ENCODE results near the gene ZCWPW2. TPM values are rescaled to one million over a fixed set of nuclear protein-coding genes. Genes with fewer than 3 reads are reported as not detected.

ZCWPW2 gene
- total and polyA plus RNA-seq, 2 of the 4 experiments (the other 2 are of a cell fraction), result 0.18 to 0.24 TPM

DNA sequence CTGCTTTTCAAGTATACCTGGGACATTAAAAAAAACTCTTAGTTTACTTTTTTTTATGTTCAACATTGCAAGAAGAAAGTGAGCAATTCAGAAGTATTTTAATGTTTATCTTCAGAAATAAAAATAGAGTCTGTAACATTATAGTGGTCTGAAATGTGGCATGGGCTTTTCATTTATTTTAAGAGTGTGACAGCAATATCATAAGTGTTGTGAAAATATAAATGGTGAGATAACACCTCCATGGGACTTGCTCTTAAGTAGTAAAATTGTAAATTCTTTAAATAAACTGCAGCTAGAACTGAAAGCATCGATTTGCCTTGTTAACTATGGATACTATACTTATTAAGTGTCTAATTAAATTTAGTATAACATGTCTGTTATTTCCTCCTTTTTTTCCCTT, 48.8 kb upstream of the ZCWPW2 start:
- Histone ChIP-seq H3K9me3 (ENCODE audit: control insufficient read depth, insufficient read depth, low read length) (no peaks in the 10 kb centered on the region), H3K9ac (ENCODE audit: low read depth, low read length) (no peak overlapping the region), H3K27me3 (ENCODE audit: control insufficient read depth, insufficient read depth, low read length) (no peaks in the 10 kb centered on the region), H4K91ac (ENCODE audit: insufficient read depth, low read depth, low read length) (no peak overlapping the region), H3K9me1 (ENCODE audit: insufficient read depth, low read length) (no peaks in the 10 kb centered on the region), H3K79me1 (ENCODE audit: low read depth in 1 of 2, low read length in 2 of 2) (no peaks in the 10 kb centered on the region), H3K27ac (ENCODE audit: insufficient read depth, low read length) (no peak overlapping the region), H2BK15ac (ENCODE audit: low read depth, low read length) (no peak overlapping the region), H3K14ac (replicated peaks; ENCODE audit: low read depth, low read length) (no peak overlapping the region), H4K20me1 (ENCODE audit: insufficient read depth, low read length) (no peaks in the 10 kb centered on the region), H2BK20ac (ENCODE audit: low read depth, low read length) (no peak overlapping the region), H2BK120ac (ENCODE audit: low read depth, low read length) (no peak overlapping the region), H2AK5ac (ENCODE audit: low read depth, low read length) (no peak overlapping the region), H4K5ac (ENCODE audit: low read depth, low read length) (no peak overlapping the region), H2AFZ (replicated peaks; ENCODE audit: low read length, poor library complexity) (no peak overlapping the region), H3K4me3 (ENCODE audit: insufficient read depth, low read depth, low read length) (no peak overlapping the region), H3K23ac (ENCODE audit: low read depth, low read length) (no peak overlapping the region), H3K4me2 (ENCODE audit: low read depth, low read length) (no peak overlapping the region), H3K36me3 (ENCODE audit: control insufficient read depth, insufficient read depth, low read length) (no peaks in the 10 kb centered on the region), H3K56ac (ENCODE audit: extremely low read depth, insufficient read depth, low read length) (no peak overlapping the region), H3K4me1 (ENCODE audit: control insufficient read depth, insufficient read depth, low read length) (no peaks in the 10 kb centered on the region), H2AK9ac (replicated peaks; ENCODE audit: low read depth, low read length, poor library complexity) (no peak overlapping the region), H3K4ac (ENCODE audit: low read depth, low read length) (no peak overlapping the region), H2BK5ac (ENCODE audit: low read depth, low read length, poor library complexity, severe bottlenecking) (no peak overlapping the region), H3K18ac (ENCODE audit: low read depth, low read length) (no peak overlapping the region), H4K8ac (ENCODE audit: low read depth in 2 of 2, low read length in 2 of 2) (no peak overlapping the region)
- intact Hi-C loops (cut with micrococcal nuclease), result no loop called here
- ATAC-seq (ENCODE audit: low read depth), result no peak
- BruUV-seq (replicated peaks), result no TSS peak
- WGBS, 2 experiments (ENCODE audit: extremely low coverage in 2 of 2, insufficient read length in 1 of 2), result no CpG with 5 or more reads among the region's 1 CpG
- in situ Hi-C loops (cut with MboI; ENCODE audit: low sequenced_read_pairs), result no loop called here
- TF ChIP-seq CEBPB (IDR thresholded peaks at IDR 0.05; ENCODE audit: low read depth, low read length) (no peak), RCOR1 (IDR thresholded peaks at IDR 0.05; ENCODE audit: insufficient replicate concordance, low read length) (no peak), CHD1 (IDR thresholded peaks at IDR 0.05; ENCODE audit: low read depth, low read length) (no peak), RFX5 (IDR thresholded peaks at IDR 0.05; ENCODE audit: low read depth, low read length) (no peak), RAD21 (IDR thresholded peaks at IDR 0.05; ENCODE audit: low read length) (no peak), SMC3 (IDR thresholded peaks at IDR 0.05; ENCODE audit: low read depth, low read length) (no peak)
- TF ChIP-seq, protein P1, sequence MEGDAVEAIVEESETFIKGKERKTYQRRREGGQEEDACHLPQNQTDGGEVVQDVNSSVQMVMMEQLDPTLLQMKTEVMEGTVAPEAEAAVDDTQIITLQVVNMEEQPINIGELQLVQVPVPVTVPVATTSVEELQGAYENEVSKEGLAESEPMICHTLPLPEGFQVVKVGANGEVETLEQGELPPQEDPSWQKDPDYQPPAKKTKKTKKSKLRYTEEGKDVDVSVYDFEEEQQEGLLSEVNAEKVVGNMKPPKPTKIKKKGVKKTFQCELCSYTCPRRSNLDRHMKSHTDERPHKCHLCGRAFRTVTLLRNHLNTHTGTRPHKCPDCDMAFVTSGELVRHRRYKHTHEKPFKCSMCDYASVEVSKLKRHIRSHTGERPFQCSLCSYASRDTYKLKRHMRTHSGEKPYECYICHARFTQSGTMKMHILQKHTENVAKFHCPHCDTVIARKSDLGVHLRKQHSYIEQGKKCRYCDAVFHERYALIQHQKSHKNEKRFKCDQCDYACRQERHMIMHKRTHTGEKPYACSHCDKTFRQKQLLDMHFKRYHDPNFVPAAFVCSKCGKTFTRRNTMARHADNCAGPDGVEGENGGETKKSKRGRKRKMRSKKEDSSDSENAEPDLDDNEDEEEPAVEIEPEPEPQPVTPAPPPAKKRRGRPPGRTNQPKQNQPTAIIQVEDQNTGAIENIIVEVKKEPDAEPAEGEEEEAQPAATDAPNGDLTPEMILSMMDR (conservative IDR thresholded peaks at IDR 0.05; ENCODE audit: low read depth, low read length), result no peak
- TF ChIP-seq, protein P2, sequence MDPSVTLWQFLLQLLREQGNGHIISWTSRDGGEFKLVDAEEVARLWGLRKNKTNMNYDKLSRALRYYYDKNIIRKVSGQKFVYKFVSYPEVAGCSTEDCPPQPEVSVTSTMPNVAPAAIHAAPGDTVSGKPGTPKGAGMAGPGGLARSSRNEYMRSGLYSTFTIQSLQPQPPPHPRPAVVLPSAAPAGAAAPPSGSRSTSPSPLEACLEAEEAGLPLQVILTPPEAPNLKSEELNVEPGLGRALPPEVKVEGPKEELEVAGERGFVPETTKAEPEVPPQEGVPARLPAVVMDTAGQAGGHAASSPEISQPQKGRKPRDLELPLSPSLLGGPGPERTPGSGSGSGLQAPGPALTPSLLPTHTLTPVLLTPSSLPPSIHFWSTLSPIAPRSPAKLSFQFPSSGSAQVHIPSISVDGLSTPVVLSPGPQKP (IDR thresholded peaks at IDR 0.05; ENCODE audit: borderline replicate concordance, low read depth, low read length), result no peak
- DNase-seq, result no peak
- POLR2A ChIA-PET (ENCODE audit: unreplicated experiment), result no interaction called here
- CTCF ChIA-PET, result no interaction called here
- dilution Hi-C loops (cut with HindIII; ENCODE audit: low sequenced_read_pairs, unreplicated experiment), result no loop called here

Data from IMR-90 (cell line).